HepG2 (cell line): ENCODE data around the gene UCP3.

Experiments used
- CHD2 ChIP-seq: IDR thresholded peaks from 2 replicates; pipeline ENCODE4 v1.6.1; 2011; ENCODE audit warnings: low read depth, low read length, improper control_type of control experiment
- KDM2A ChIP-seq: sonication (generic); formaldehyde crosslinking; IDR thresholded peaks from 2 replicates; pipeline ENCODE4 v1.4.0; 2020; ENCODE audit warnings: low read depth, missing genetic modification reagents, borderline replicate concordance
- NR1H2 ChIP-seq: sonication (generic); formaldehyde crosslinking; IDR thresholded peaks from 2 replicates; pipeline ENCODE4 v1.8.1; 2022; ENCODE audit warnings: low read depth, missing genetic modification reagents, borderline replicate concordance
- ZNF431 ChIP-seq: sonication (generic); formaldehyde crosslinking; IDR thresholded peaks from 2 replicates; pipeline ENCODE4 v1.9.0; 2022; ENCODE audit warnings: missing genetic modification reagents, low read depth, mild to moderate bottlenecking, borderline replicate concordance
- ZNF589 ChIP-seq: sonication (generic); formaldehyde crosslinking; conservative IDR thresholded peaks from 2 replicates; pipeline ENCODE4 v1.8.0; 2022; ENCODE audit warnings: mild to moderate bottlenecking, moderate library complexity, missing genetic modification reagents
- ZNF749 ChIP-seq: sonication (generic); formaldehyde crosslinking; IDR thresholded peaks from 2 replicates; pipeline ENCODE4 v1.8.0; 2022; ENCODE audit warnings: mild to moderate bottlenecking, missing genetic modification reagents, moderate library complexity, borderline replicate concordance
- TF ChIP-seq, protein P1 (sequence below): sonication (generic); formaldehyde crosslinking; IDR thresholded peaks from 2 replicates; pipeline ENCODE4 v1.5.0; 2020; ENCODE audit warnings: mild to moderate bottlenecking, missing genetic modification reagents, moderate library complexity
- TF ChIP-seq, protein P2 (sequence below): sonication (generic); formaldehyde crosslinking; IDR thresholded peaks from 2 replicates; pipeline ENCODE4 v1.4.0; 2020; ENCODE audit warnings: mild to moderate bottlenecking, missing genetic modification reagents

DNA sequence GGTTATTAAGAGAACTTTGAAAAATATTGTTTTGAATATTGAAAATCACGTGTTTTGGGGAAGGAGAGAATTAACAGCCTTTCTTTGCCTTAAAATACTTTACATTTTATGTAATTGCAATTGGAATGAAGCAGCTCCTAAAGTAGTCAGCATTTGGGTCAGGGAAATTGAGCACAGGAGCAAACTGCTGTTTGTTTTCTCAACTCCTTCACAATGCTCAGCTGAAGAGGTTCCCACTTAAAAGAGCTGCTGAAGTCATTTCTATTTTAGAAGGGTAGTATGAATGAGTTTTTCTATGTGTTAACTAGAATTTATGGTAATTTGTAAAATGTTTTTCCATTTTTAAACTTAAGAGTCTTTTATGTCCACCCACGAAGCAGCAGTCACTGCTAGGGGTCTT lies 18.2 kb downstream of the UCP3 start:
- TF ChIP-seq, protein P1, sequence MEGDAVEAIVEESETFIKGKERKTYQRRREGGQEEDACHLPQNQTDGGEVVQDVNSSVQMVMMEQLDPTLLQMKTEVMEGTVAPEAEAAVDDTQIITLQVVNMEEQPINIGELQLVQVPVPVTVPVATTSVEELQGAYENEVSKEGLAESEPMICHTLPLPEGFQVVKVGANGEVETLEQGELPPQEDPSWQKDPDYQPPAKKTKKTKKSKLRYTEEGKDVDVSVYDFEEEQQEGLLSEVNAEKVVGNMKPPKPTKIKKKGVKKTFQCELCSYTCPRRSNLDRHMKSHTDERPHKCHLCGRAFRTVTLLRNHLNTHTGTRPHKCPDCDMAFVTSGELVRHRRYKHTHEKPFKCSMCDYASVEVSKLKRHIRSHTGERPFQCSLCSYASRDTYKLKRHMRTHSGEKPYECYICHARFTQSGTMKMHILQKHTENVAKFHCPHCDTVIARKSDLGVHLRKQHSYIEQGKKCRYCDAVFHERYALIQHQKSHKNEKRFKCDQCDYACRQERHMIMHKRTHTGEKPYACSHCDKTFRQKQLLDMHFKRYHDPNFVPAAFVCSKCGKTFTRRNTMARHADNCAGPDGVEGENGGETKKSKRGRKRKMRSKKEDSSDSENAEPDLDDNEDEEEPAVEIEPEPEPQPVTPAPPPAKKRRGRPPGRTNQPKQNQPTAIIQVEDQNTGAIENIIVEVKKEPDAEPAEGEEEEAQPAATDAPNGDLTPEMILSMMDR = no peak
- no peak for TF ChIP-seq ZNF589 (CRISPR knock-in tag)
- TF ChIP-seq CHD2 = no peak
- TF ChIP-seq ZNF431 (CRISPR knock-in tag) = no peak
- no peak for TF ChIP-seq KDM2A (CRISPR knock-in tag)
- TF ChIP-seq ZNF749 = no peak
- TF ChIP-seq NR1H2 = no peak
- TF ChIP-seq, protein P2, sequence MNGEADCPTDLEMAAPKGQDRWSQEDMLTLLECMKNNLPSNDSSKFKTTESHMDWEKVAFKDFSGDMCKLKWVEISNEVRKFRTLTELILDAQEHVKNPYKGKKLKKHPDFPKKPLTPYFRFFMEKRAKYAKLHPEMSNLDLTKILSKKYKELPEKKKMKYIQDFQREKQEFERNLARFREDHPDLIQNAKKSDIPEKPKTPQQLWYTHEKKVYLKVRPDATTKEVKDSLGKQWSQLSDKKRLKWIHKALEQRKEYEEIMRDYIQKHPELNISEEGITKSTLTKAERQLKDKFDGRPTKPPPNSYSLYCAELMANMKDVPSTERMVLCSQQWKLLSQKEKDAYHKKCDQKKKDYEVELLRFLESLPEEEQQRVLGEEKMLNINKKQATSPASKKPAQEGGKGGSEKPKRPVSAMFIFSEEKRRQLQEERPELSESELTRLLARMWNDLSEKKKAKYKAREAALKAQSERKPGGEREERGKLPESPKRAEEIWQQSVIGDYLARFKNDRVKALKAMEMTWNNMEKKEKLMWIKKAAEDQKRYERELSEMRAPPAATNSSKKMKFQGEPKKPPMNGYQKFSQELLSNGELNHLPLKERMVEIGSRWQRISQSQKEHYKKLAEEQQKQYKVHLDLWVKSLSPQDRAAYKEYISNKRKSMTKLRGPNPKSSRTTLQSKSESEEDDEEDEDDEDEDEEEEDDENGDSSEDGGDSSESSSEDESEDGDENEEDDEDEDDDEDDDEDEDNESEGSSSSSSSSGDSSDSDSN (CRISPR knock-in tag) = no peak
